Skeletal muscle cell (primary cell): ENCODE results near the gene CFAP74.
"Not testable (repeated sequence)": the region's sequence is repeated elsewhere in the genome, so short reads cannot be mapped to it uniquely, and the experiment has no call there.

Experiments
- DNase-seq: peaks from one replicate; pipeline ENCODE4 v3.0.0-alpha.2; 2010; ENCODE audit warnings: low read depth
- H3K4me3 ChIP-seq: 2 replicates; pipeline ENCODE4 v1.5.1; 2011; ENCODE audit warnings: low read depth, mild to moderate bottlenecking, control low read depth, low read length, moderate library complexity

Gene CFAP74

DNA sequence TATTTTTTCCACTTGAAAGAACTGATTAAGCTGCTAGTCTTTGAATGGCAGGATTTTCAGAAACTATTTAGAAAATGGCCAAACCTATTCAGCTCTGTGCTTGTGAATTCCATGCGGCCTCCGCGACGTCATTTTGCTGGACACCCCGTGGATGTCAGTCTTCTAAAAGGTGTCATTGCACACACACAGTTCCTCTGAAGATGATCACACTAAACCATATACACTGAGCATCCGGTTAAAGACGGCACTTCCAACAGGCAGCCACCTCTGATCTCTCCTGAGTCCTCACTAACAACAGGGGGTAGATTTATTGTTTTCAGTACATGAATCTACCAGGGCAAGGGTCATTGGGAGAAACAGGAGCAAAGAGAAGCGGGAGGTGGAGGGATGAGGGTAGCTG lies 9.1 kb downstream of the CFAP74 start:
- DNase-seq = no peak
- H3K4me3 ChIP-seq = no peak overlapping the region

DNA sequence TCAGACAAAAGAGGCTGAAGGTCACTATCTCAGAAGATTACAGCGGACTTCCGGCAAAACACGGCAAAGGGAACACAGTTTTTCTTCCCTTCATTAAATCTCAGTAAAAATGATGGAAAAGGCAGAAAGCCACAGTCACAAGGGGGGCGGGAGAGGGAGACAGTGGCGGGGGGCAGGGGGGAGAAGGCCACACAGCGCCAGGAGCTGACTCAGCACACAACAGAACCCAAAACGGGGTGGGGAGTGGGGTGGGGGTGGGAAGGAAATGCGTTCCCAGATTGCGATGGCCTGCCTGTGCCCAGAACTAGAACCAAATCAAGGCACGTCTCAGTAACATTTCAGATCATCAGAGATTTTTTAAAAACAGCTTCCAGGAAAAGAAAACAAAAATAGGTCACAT lies 13.4 kb downstream of the CFAP74 start:
- DNase-seq = no peak
- no peak overlapping the region for H3K4me3 ChIP-seq

DNA sequence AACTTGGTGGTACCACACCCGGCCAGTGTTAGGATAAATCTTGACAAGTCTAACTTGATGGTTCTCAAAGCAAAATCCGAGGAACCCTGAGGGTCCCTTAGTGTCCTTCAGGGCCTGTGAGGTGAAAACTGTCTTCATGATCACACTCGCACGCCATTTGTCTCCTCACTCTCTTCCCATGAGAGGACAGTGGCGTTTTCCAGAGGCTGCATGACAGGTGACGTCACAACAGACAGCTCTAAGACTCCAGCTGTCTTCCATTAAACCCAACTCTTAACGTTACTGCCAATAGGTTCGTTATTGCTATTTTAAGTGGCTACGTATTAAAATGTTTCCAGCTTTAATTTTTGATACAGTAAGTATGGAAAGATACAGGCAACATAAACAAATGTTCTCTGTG lies 13.8 kb downstream of the CFAP74 start:
- H3K4me3 ChIP-seq = no peak overlapping the region

DNA sequence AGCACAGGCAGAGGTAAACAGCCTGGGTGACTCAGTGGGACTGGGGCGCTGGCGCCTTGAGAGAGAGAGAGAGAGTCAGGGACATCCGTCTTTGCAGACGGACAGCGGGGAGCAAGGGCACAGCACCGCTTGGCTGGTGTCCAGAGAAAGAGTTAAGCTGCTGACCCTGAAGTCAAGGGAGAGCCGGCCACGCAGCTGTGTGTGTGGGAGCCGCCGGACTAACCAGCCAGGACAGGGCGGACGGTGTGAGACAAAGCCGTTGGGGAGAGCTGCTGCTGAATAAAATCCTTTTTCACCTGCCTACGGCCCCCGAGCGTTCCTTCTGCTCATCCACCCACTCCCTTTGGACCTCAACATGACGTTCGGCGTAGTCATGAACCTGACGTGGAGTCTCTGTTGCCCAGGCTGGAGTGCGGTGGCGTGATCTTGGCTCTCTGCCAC lies 14.5 kb downstream of the CFAP74 start:
- DNase-seq = no peak
- H3K4me3 ChIP-seq = no peak overlapping the region

More for the DNA sequence above, 13.8 kb downstream of the CFAP74 start:
- DNase-seq = no peak

DNA sequence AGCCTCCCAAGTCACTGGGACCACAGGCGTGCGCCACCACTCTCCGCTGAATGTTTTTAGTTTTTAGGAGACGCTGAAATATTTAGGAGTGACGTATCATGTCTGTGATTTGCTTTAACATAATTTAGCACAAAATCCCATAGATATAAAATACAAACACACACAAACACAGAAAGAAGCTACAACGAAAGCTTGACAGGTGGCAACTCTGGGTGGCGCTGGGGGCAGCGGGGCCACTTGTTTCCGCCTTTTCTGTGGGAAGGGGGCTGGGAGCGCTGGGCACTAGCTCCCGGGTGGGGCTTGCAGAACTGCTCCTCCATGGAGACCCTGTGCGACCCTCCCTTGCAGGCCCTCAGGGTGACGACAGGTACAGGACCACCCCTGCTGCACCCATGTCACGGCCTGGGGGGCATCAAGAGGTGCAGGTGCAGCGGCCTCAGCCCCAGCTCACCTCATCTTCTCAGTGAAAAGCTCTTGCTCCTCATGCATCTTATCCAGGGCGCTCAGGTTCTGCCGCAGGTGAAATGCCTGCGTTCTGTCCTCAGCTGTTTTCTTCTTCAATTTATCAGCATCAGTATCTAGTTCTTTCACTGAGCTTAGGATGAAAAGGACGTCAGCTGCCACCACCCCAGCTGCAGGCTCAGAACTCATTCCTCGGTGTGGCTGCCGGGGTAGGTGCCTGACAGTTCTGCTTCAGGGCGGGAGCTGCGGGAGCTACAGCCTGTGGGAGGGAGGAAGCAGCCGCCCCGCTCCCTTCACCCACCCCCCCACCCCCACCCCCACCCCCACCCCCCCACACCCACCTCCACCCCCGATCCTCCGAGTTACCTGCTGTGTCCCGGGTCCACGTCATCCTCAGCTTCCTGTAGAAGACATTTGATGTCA lies 15.3 kb downstream of the CFAP74 start:
- no peak overlapping the region for H3K4me3 ChIP-seq
- DNase-seq = no peak

DNA sequence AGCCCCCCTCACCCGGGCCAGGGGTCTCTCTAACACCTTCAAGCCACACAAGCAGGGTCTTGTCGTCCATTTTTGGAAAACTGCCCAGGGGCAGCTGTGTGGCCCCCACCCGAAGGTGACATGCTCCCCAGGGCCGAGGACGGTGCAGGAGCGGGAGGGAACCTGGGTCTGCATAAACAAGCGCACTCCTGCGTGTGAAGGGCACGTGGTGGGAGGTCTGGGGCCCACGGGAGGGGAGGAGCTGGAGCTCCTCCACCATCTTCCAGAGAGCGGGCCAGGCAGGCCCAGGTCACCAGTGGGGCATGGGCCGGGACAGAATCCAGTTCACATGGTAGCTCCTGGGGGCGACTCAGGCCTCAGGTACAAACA lies 16.5 kb downstream of the CFAP74 start:
- DNase-seq = no peak
- H3K4me3 ChIP-seq = no peak overlapping the region

DNA sequence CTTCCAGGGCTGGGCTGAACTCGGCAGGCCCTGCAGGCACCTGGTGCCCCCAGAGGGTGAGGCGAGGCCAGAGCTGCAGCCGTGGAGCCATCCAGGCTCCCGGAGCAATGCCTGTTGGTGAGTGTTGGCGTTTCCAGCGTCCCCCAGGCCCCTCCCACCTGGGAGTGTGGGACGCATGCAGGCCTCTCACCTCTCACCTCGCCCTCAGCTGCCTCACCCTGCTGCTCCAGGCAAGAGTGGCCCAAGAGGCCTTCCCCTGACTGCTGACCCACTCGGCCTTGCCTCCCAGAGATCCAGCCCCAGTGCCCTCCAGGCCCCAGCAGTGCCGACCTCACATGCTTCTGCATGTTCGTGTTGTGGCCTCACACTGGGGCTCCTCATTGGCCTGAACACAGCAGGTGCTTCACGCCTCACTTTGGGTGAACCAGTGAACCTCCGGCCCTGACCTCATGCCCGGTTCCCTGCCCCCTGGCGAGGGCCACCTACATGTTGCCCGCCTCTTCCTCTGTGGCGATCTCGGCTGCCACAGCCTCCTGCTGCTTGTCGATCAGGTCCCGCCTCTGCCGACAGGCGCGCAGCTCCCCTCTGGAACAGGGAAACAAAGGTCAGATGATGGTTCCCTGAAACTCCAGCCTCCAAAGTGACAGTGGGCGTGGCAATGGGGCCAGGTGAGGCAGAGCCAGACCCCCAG lies 17.0 kb downstream of the CFAP74 start:
- H3K4me3 ChIP-seq = no peak overlapping the region
- no peak for DNase-seq

DNA sequence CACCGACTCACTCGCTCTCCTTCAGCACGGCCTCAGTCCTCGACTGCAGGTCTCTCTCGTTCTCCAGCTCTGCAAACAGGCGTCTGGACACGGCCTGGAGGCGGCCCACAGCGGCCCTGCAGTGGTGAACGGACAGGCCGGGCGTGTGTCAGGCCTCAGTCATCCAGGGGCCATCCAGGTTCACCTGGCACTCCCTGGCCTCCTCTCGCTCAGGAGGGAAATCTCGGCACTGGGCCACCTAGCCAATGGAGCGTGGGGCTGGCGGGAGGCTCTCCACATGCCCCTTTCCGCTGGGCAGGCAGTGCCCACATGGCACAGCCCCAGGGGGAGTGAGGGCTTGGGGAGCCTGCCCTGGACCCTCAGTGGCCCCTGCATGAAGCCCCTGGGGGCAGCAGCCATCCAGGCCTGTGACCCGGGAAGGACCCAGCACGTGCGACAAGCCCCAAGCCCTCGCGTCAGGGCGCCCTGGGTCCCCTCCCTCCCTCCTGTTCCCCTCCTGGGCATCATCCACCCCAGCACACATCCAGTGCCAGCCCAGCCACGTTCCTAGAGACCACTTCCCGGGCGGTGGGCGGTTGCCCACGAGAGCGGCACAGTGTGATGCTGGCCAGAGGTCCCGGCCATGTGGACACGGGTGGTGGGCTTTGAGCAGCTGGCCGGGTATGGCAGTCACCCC lies 18.1 kb downstream of the CFAP74 start:
- H3K4me3 ChIP-seq = no peak overlapping the region
- DNase-seq = no peak

DNA sequence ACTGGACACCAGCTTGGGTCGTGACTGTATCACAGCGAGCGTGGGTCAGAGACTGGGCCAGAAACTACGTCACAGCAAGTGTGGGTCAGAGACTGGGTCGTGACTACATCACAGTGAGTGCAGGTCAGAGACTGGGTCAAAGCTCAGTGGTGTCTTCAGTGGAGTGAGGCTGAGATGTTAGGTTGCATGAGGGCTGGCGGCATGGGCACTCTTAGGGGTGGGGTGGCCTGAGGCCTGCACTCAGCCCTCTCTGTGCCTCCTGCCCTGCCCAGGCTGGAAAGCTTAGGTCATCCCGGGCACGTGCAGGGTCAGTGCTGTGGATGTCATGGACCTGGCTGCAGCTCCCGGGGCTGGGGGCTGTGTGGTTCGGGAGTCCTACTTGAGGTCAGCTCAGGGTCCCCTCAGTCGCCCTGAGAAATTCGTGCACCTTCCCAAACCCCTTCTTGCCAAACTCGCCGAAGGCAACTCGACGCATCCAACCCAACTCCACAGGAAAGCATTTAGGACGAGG lies 19.0 kb downstream of the CFAP74 start:
- H3K4me3 ChIP-seq = no peak overlapping the region
- no peak for DNase-seq

DNA sequence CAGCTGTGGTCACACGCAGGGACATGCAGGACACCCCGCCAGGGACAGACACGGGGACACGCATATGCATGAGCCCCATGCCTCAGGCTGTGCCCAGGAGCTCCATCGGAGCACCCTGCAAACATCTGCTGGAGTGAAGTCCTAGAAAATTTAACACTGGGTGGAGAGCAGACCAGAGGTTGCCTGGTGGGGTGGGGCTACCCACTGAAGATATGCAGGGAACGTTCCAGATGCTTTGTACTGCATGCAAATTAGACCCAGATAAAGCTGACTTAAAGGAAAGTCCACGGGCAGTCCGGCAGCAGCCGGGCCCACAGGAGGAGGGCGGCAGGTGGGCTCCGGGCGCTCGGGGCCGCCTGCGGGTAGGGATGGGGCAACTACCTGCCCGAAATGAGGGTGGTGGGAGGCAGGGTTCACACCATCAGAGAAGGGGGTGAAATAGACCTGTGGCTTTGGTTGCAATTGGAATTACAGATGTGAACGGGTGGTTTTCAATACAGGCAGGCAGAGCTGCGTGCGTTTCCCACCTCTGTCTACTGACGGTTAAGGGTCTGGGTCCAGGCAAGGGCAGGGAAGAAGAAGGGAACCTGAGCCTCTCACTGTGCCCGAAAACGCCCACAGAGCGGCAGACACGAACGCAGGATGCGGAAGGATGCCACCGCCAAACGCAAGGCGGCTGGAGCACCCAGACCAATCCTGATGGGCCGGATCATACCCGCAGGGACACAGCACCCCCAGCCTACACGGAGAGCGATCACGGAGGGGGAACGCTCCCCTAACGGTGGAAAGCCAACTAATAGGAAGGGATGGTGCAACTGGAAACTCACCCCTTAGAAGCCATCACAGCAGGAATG lies 21.0 kb downstream of the CFAP74 start:
- H3K4me3 ChIP-seq = no peak overlapping the region
- no peak for DNase-seq

DNA sequence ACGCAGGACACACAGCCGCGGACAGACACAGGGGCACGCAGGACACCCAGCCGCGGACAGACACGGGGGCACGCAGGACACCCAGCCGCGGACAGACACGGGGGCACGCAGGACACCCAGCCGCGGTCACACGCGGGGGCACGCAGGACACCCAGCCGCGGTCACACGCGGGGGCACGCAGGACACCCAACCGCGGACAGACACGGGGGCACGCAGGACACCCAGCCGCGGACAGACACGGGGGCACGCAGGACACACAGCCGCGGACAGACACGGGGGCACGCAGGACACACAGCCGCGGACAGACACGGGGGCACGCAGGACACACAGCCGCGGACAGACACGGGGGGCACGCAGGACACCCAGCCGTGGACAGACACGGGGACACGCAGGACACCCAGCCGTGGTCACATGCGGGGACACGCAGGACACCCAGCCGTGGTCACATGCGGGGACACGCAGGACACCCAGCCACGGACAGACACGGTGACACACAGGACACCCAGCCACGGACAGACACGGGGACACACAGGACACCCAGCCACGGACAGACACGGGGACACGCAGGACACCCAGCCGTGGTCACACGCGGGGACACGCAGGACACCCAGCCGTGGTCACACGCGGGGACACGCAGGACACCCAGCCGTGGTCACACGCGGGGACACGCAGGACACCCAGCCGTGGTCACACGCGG lies 21.8 kb downstream of the CFAP74 start:
- H3K4me3 ChIP-seq, DNase-seq: not testable (repeated sequence)

DNA sequence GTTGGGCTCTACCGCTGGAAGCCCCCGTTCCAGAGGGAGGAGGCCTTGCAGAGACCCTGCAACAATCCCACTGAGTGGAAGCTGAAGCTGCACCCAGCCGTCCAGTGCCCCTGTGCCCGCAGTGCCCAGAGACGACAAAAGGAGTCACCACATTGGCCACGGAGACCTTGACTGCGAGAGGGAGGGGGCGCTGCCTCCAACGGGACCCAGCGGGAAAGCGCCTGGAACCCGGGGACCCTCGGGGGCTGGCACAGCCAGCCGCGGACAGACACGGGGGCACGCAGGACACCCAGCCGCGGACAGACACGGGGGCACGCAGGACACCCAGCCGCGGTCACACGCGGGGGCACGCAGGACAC lies 22.5 kb downstream of the CFAP74 start:
- no peak for DNase-seq
- no peak overlapping the region for H3K4me3 ChIP-seq

DNA sequence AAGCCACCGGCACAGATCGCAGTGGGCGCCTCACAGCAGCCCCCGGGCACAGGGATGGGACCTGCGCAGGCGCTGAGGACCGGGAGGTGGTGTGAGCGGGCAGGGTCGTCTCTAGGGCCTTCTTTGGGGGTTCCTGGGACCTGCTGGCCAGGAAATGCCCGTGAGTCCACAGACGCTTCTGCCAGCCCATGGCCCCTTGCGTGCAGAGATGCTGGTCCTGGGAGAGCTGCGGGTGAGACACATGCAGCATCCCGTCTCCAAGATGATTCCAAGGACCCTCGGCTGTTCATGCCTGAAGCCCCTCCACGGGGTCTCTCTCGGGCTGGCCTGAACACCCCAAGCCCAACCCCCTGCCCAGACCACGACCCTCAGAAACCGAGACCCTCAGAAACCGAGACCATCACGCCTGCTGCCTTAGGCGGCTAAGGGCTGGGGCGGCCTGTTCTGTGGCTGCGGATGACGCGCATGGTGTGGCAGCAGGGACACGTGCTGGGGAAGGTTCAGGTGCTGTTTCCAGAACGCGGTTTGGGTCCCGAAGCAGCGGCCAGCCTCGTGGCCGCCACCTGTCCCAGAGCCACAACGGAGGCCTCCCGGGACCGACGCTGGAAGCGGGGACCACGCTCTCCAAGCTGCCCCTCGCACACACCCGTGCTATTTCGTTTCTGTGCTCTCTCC lies 23.0 kb downstream of the CFAP74 start:
- DNase-seq = no peak
- H3K4me3 ChIP-seq = no peak overlapping the region

DNA sequence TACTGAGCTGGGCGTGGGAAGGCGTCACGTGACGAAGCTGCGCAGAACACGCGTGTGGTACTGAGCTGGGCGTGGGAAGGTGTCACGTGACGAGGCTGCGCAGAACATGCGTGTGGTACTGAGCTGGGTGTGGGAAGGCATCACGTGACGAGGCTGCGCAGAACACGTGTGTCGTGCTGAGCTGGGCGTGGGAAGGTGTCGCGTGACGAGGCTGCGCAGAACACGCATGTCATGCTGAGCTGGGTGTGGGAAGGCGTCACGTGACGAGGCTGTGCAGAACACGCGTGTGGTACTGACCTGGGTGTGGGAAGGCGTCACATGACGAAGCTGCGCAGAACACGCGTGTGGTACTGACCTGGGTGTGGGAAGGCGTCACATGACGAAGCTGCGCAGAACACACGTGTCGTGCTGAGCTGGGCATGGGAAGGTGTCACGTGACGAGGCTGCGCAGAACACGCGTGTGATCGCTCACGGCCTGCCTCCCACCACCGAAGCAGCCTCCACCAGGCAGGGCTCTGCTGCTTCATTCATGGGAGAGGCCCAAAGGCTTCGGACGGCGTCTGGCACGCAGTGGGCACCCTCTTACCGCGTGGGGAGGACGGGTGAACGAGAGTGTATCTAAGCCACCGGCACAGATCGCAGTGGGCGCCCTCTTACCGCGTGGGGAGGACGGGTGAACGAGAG lies 24.0 kb downstream of the CFAP74 start:
- DNase-seq = no peak
- no peak overlapping the region for H3K4me3 ChIP-seq

DNA sequence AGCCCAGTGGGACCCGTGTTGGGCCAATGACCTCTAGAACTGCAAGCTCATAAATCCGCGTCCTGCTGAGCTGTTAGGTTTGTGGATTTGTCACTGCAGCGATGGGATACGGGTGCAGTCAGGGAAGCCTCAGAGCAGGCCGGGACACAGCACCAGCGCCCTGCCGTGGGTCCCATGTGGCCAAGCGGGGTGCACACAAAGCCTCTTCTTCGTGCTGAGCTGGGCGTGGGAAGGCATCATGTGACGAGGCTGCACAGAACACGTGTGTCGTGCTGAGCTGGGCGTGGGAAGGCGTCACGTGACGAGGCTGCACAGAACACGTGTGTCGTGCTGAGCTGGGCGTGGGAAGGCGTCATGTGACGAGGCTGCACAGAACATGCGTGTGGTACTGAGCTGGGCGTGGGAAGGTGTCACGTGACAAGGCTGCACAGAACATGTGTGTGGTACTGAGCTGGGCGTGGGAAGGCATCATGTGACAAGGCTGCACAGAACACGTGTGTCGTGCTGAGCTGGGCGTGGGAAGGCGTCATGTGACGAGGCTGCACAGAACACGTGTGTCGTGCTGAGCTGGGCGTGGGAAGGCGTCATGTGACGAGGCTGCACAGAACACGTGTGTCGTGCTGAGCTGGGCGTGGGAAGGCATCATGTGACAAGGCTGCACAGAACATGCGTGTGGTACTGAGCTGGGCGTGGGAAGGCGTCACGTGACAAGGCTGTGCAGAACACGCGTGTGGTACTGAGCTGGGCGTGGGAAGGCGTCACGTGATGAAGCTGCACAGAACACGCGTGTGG lies 24.7 kb downstream of the CFAP74 start:
- DNase-seq, H3K4me3 ChIP-seq: not testable (repeated sequence)

DNA sequence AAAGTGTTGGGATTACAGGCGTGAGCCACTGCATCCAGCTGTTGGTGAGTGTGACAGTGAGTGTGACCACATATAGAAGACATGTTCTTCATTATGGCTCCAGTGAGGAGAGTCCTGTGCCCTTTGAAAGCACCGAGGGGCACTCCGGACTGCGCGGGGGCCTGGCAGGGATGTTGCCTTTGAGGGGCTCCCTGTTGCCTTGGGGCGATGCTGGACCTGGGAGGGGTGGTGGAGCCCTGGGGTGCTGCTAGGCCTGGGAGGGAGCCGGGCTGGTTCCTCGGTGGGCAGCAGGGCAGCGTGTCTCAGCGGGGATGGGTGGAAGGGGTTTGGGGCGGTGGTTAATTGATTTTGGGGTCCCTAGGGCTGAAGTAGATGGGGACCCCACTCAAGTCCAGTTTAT lies 25.5 kb downstream of the CFAP74 start:
- DNase-seq = no peak
- no peak overlapping the region for H3K4me3 ChIP-seq

DNA sequence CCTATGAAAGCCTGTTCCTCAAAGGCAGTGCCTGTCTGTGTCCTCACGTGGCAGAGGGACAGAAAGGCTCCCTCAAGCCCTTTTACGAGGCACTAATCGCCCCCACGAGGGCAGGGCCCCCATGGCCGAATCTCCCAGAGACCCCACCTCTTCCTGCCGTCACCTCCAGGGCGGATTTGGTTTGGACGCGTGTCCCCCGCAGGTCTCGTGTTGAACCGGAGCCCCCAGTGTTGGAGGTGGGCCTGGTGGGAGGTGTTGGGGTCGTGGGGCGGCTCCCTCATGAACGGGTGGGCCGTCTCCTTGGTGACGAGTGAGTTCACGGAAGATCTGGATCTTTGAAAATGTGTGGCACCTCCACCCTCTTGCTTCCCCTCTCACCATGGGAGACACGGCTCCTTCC lies 27.6 kb downstream of the CFAP74 start:
- DNase-seq = no peak
- H3K4me3 ChIP-seq = no peak overlapping the region
